Cardiac muscle cell (in vitro differentiated cells and primary cell): ENCODE measurements around the gene PAXIP1. TPM values are rescaled to one million over a fixed set of nuclear protein-coding genes. Genes with fewer than 3 reads are reported as not detected.

Experiments
- DNase-seq, 2 donors: peaks; one replicate each; pipeline versions ENCODE4 v3.0.0 to v3.0.0-alpha.2; 2010 to 2017; ENCODE audit warnings: low read depth in 1 of 2, low spot score in 1 of 2
- H3K27ac ChIP-seq: fragments of 200-600 bp; sonication (generic); 2 replicates; pipeline ENCODE4 v1.5.1; 2016
- H3K27me3 ChIP-seq: fragments of 200-600 bp; sonication (generic); 2 replicates; pipeline ENCODE4 v1.6.0; 2016; ENCODE audit warnings: control low read depth
- H3K36me3 ChIP-seq: fragments of 200-600 bp; sonication (generic); 2 replicates; pipeline ENCODE4 v1.5.1; 2016; ENCODE audit warnings: control low read depth
- H3K4me1 ChIP-seq: fragments of 200-600 bp; sonication (generic); 2 replicates; pipeline ENCODE4 v1.8.1; 2017; ENCODE audit warnings: low read depth, mild to moderate bottlenecking, mixed run types
- H3K4me3 ChIP-seq: fragments of 200-600 bp; sonication (generic); 2 replicates; pipeline ENCODE4 v1.5.1; 2016; ENCODE audit warnings: mild to moderate bottlenecking
- H3K9me3 ChIP-seq: fragments of 200-600 bp; sonication (generic); 2 replicates; pipeline ENCODE4 v1.5.1; 2017; ENCODE audit warnings: low read depth, mild to moderate bottlenecking, control low read depth
- CTCF ChIP-seq: IDR thresholded peaks from 2 replicates; pipeline ENCODE4 v1.5.1; 2012; ENCODE audit warnings: low read depth, mild to moderate bottlenecking, low read length
- polyA plus RNA-seq: library from polyadenylated mRNA; unstranded; fragments of >200 nt; fragmentation: Nextera tagmentation; extraction: Ambion mirVana; gene quantifications from 2 replicates; pipeline ENCODE4 v1.2.1, GENCODE V29; 2016
- total RNA-seq: library from RNA; depleted of rRNA; stranded (reverse); fragments of >200 nt; gene quantifications from 2 replicates; pipeline ENCODE4 v1.2.3, GENCODE V29; 2016

PAXIP1 gene
- total and polyA plus RNA-seq, 2 experiments from 2014 or later, result 3.7 to 11.2 TPM

DNA sequence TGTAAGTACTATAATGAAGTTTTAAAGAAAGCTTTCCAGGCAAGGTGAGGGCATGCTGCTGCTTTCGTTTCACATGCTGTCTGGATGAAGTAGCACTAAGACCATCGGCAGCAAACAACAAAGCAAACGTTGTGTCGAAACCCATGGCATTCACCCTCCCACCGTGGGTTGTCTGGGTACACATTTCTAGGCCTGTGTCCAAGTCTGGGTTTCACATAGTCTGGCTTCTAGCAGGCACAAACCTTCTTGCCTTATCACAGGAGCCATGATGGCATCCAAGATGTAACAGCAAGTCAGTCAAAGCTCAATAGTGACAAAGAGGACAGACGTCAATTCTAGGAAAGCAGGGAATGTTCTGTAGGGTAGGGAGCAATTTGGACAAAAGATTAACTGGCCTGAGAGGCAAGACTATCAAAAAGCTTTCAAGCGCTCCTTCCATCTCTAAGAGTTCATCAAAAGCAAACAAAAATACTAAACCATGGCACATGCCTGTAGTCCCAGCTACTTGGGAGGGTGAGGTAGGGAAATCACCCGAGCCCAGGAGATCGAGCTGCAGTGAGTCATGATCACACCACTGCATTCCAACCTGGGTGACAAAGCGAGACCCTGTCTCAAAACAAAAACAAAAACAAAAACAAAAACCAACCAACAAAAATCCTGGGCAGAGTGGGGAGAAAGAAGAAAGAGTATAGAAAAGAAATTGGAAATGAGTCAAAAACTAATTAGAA is 42.7 kb downstream of the PAXIP1 start:
- Histone ChIP-seq H3K36me3 (peaks cover 68% of the 10 kb centered on the region), H3K4me3 (no peak overlapping the region), H3K27ac (no peak overlapping the region), H3K9me3 (no peaks in the 10 kb centered on the region), H3K27me3 (no peaks in the 10 kb centered on the region), H3K4me1 (no peaks in the 10 kb centered on the region)
- TF ChIP-seq CTCF, result no peak
- no peak for DNase-seq

DNA sequence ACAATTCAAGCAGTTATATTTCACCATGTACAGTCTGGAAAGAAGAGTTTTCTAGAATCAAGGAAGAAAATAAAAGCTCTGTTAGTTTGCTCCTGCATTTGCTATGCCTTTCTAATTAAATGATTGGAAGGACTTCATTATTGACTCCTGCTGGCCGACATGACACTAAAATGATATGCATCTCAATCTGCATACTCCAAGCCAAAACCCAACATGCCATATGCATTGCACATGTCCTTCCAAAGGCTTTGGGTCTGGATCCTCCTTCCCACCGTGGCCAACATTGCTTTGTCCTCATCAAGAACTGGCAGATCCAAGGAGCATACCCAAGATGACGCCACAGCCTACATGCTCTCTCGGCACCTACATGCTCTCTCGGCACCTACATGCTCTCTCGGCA is 46.5 kb downstream of the PAXIP1 start:
- Histone ChIP-seq H3K4me3 (no peak overlapping the region), H3K4me1 (no peaks in the 10 kb centered on the region), H3K27ac (no peak overlapping the region), H3K27me3 (no peaks in the 10 kb centered on the region), H3K9me3 (no peaks in the 10 kb centered on the region), H3K36me3 (peaks cover 63% of the 10 kb centered on the region)
- TF ChIP-seq CTCF, result no peak
- no peak for DNase-seq

DNA sequence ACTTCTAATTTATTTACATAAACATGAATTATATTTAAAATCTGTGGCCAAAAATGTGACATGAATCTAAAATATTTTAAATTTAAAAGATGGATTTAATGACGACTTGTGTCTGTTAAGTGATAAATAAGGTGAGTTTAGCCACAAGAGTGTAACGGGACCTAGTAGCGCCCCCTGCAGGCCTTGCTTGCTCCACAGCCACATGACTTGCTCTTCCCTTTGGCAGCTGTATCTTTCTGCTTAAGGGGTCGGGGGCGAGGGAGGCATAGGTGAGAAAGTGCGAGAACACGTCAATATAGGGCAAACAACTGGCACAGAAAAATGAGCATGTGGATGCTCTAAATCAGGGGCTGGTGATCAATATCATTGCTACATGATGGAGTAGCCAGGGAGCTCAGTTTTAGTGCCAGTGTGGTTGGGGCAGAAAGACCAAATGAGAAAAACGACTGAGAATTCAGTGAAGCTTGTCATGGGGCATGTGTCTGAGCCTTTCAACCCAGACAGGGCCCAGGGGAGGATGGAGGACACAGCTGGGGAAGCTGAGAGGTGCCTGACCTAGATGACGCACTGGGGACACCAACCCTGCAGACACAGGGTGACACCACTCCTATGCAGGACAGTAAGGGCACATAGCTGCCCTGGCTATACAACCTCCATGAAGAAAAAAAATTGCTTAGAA is 49.8 kb downstream of the PAXIP1 start:
- Histone ChIP-seq H3K9me3 (no peaks in the 10 kb centered on the region), H3K4me3 (no peak overlapping the region), H3K36me3 (peaks cover 39% of the 10 kb centered on the region), H3K27me3 (no peaks in the 10 kb centered on the region), H3K27ac (no peak overlapping the region), H3K4me1 (no peaks in the 10 kb centered on the region)
- peak; percentile 47 to 66 for DNase-seq
- peak; percentile 76 for TF ChIP-seq CTCF

DNA sequence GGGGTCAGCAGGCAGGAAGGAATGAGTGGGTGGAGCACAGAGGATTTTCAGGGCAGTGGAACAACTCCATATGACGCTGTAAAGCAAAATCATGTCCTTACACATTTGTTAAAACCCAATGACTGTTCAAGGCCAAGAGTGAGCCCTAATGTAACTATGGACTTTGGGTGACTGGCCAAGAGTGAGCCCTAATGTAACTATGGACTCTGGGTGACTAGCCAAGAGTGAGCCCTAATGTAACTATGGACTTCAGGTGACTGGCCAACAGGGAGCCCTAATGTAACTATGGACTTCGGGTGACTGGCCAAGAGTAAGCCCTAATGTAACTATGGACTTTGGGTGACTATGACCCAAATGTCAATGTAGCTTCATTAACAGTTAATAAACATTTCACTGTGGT is 52.0 kb downstream of the PAXIP1 start:
- no peak for DNase-seq
- Histone ChIP-seq H3K9me3 (no peaks in the 10 kb centered on the region), H3K27ac (no peak overlapping the region), H3K36me3 (peaks cover 43% of the 10 kb centered on the region), H3K4me1 (no peaks in the 10 kb centered on the region), H3K4me3 (no peak overlapping the region), H3K27me3 (no peaks in the 10 kb centered on the region)
- no peak for TF ChIP-seq CTCF

DNA sequence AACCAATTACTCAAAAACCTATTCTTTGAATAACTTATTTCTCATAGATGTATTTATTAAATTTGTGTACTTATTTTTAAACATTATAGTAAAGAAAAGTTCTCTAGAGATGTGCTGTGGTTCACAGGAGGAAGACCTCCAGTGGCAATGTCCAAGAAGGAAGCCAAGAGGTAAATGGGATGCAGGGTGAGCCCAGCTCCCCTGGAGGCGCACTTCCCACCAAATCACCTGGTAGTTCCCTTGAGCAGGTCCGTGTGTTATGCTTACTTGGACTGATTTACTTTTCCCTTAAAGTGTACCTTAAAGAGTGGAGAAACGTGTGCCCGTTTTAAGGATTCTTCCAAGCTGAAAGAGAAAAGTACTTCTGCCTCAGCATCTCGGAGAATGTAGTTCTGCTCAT is 55.3 kb downstream of the PAXIP1 start:
- no peak for TF ChIP-seq CTCF
- Histone ChIP-seq H3K36me3 (peaks cover 39% of the 10 kb centered on the region), H3K9me3 (no peaks in the 10 kb centered on the region), H3K4me1 (no peaks in the 10 kb centered on the region), H3K27ac (no peak overlapping the region), H3K27me3 (no peaks in the 10 kb centered on the region), H3K4me3 (no peak overlapping the region)
- no peak for DNase-seq
